T-cell (primary cell): Measurements from ENCODE around the gene FDXACB1. TPM values are rescaled to one million over a fixed set of nuclear protein-coding genes. Genes with fewer than 3 reads are reported as not detected.

ENCODE experiments used
- ATAC-seq, 4 experiments: fragments of 200-7000 bp in 3 of 4; fragments of 150-1000 bp in 1 of 4; cut with Tn5 transposase; replicated peaks in 1 of 4; 1 replicate in 3 of 4; 2 replicates in 1 of 4; pipeline ENCODE4 v1.10.0; 2021; ENCODE audit warnings: moderate library complexity in 3 of 4, mild to moderate bottlenecking in 2 of 4, moderate number of reproducible peaks in 1 of 4
- CTCF ChIA-PET, 2 donors: fragments of 300-600 bp; sonication (Branson Sonifier 250); formaldehyde crosslinking; loops; one replicate each; lab custom pipeline; 2022; ENCODE audit warnings: antibody characterized with exemption in 2 of 2; lab: Charles Lee
- POLR2A ChIA-PET, 2 donors: fragments of 300-600 bp; sonication (Branson Sonifier 250); formaldehyde crosslinking; loops; one replicate each; lab custom pipeline; 2022; ENCODE audit warnings: antibody characterized with exemption in 2 of 2; lab: Charles Lee
- DNase-seq, 35 experiments: peaks; one replicate each; pipeline versions ENCODE4 v3.0.0 to v3.0.0-alpha.2; 2013 to 2023
- H3K27ac ChIP-seq: one replicate; pipeline ENCODE4 v1.5.1; 2013; ENCODE audit warnings: low read length
- H3K27me3 ChIP-seq, 2 experiments: replicated peaks in 1 of 2; 1 replicate in 1 of 2; 2 replicates in 1 of 2; pipeline versions ENCODE4 v1.6.1 to v1.7.0; 2013; ENCODE audit warnings: low read length in 1 of 2, mixed read lengths in 1 of 2; ENCODE audit not compliant: control insufficient read depth in 2 of 2, insufficient read depth in 2 of 2; ENCODE audit errors: extremely low read depth in 1 of 2
- H3K36me3 ChIP-seq, 2 donors: 1 replicate in 1 of 2; 2 replicates in 1 of 2; pipeline versions ENCODE4 v1.6.1 to v1.7.0; 2013; ENCODE audit warnings: low read length in 1 of 2; ENCODE audit not compliant: control insufficient read depth in 2 of 2, insufficient read depth in 1 of 2; ENCODE audit errors: extremely low read depth in 1 of 2
- H3K4me1 ChIP-seq, 2 experiments: 1 replicate in 1 of 2; 2 replicates in 1 of 2; pipeline versions ENCODE4 v1.6.1 to v1.7.0; 2013; ENCODE audit warnings: low read length in 2 of 2, mixed read lengths in 1 of 2; ENCODE audit not compliant: insufficient read depth in 2 of 2, control insufficient read depth in 1 of 2; ENCODE audit errors: extremely low read depth in 1 of 2
- H3K4me3 ChIP-seq, 2 donors: 1 replicate in 1 of 2; 2 replicates in 1 of 2; pipeline versions ENCODE4 v1.5.1 to v1.7.0; 2013; ENCODE audit warnings: mild to moderate bottlenecking in 2 of 2, low read length in 1 of 2, moderate library complexity in 1 of 2; ENCODE audit not compliant: control insufficient read depth in 1 of 2; ENCODE audit errors: extremely low read depth in 1 of 2
- H3K9me3 ChIP-seq: 2 replicates; pipeline ENCODE4 v1.7.0; 2013
- H3K27ac Mint-ChIP-seq, 2 donors: one replicate each; pipeline ENCODE4 v1.8.0; 2020 to 2021; ENCODE audit warnings: mild to moderate bottlenecking in 2 of 2, mixed read lengths in 2 of 2
- H3K27me3 Mint-ChIP-seq, 2 donors: one replicate each; pipeline ENCODE4 v1.8.0; 2021 to 2022; ENCODE audit warnings: mixed read lengths in 2 of 2
- H3K36me3 Mint-ChIP-seq: one replicate; pipeline ENCODE4 v1.8.0; 2021; ENCODE audit warnings: mixed read lengths
- H3K4me1 Mint-ChIP-seq, 3 donors: one replicate each; pipeline ENCODE4 v1.8.0; 2020 to 2022; ENCODE audit warnings: mixed read lengths in 3 of 3, mild to moderate bottlenecking in 1 of 3
- H3K4me3 Mint-ChIP-seq, 3 donors: one replicate each; pipeline ENCODE4 v1.8.0; 2020 to 2022; ENCODE audit warnings: mild to moderate bottlenecking in 3 of 3, mixed read lengths in 3 of 3, moderate library complexity in 3 of 3
- H3K9me3 Mint-ChIP-seq, 3 donors: one replicate each; pipeline ENCODE4 v1.8.0; 2020 to 2022; ENCODE audit warnings: mixed read lengths in 3 of 3
- WGBS: methylation state at CpG from one replicate; pipeline ENCODE4 v1.1.5; 2013; ENCODE audit warnings: missing lambda C conversion rate; ENCODE audit not compliant: insufficient coverage; 5-methylcytosine and 5-hydroxymethylcytosine counted together
- total RNA-seq, 35 experiments: library from RNA in 6 of 35; stranded (reverse) in 6 of 35; fragments of 120-200 nt in 1 of 35; gene quantifications; one replicate each; pipeline versions ENCODE4 v1.2.1 to v1.2.4 and lab custom pipeline; 2013 to 2026

The FDXACB1 gene
- total RNA-seq, 5 donors from 2014 or later (not counting 1 experiment from before 2014, with no cell fraction given): 3.8 to 6.0 (median 4.3) TPM

DNA sequence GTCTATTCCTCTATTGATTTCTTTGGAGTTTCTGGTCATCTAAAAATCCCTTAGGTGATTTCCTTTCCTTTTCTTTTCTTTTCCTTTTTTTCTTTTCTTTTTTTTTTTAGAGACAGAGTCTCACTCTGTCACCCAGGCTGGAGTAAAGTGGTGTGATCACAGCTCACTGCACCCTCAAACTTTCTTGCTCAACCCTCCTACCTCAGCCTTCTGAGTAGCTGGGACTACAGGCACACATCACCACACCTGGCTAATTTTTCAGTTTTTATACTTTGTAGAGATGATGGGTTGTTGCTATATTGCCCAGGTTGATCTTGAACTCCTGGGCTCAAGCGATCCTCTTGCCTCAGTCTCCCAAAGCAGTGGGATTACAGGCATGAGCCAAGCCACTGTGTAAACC lies 37.8 kb upstream of the FDXACB1 start:
- Histone ChIP-seq H3K9me3 (no peaks in the 10 kb centered on the region), H3K27ac (no peak overlapping the region), H3K36me3 (no peaks in the 10 kb centered on the region), H3K4me3 (no peak overlapping the region), H3K27me3 (peaks cover 4 to 44% of the 10 kb centered on the region in 2 experiments), H3K4me1 (peaks cover 0 to 4% of the 10 kb centered on the region in 2 experiments)
- ATAC-seq: no peak
- POLR2A ChIA-PET: no interaction called here
- no peaks in the 10 kb centered on the region for H3K4me1 Mint-ChIP-seq
- 64% methylated on average over 1 of the region's 1 CpG for WGBS
- no peaks in the 10 kb centered on the region for H3K9me3 Mint-ChIP-seq
- peak overlapping the region in 1 of 2 donors; percentile 10 for H3K27ac Mint-ChIP-seq
- CTCF ChIA-PET: no interaction called here
- DNase-seq: no peak
- H3K36me3 Mint-ChIP-seq: no peaks in the 10 kb centered on the region
- peaks cover 46 to 47% of the 10 kb centered on the region in 2 donors for H3K27me3 Mint-ChIP-seq
- no peak overlapping the region for H3K4me3 Mint-ChIP-seq

DNA sequence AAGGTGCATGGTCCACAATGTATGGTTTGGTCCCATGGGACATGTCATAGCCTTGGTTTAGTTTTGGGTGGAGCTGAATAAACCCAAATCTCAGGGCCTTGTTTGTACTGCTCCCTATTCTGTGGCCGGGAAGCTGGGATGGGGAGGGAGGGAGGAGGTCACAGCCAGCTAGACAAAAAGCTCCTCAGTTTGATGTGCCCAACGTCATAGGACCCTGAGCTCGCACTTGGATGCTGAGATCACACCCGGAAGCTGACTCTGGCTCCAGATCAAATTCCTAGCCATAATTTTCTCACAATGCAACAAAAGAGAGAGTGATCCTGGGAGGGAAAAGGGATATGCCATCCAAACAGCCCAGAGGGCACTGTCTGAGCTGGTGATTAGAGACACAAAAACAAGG lies 35.0 kb upstream of the FDXACB1 start:
- Mint-ChIP-seq H3K36me3 (no peaks in the 10 kb centered on the region), H3K4me3 (no peak overlapping the region), H3K27me3 (peaks cover 53 to 60% of the 10 kb centered on the region in 2 donors), H3K9me3 (no peaks in the 10 kb centered on the region), H3K27ac (no peak overlapping the region), H3K4me1 (no peaks in the 10 kb centered on the region)
- Histone ChIP-seq H3K36me3 (no peaks in the 10 kb centered on the region), H3K4me3 (no peak overlapping the region), H3K27ac (no peak overlapping the region), H3K27me3 (peaks cover 12 to 48% of the 10 kb centered on the region in 2 experiments), H3K4me1 (peaks cover 0 to 4% of the 10 kb centered on the region in 2 experiments), H3K9me3 (no peaks in the 10 kb centered on the region)
- ChIA-PET CTCF (no interaction called here), POLR2A (no interaction called here)
- DNase-seq: no peak
- ATAC-seq: no peak
- WGBS: no CpG with 5 or more reads among the region's 4 CpGs

DNA sequence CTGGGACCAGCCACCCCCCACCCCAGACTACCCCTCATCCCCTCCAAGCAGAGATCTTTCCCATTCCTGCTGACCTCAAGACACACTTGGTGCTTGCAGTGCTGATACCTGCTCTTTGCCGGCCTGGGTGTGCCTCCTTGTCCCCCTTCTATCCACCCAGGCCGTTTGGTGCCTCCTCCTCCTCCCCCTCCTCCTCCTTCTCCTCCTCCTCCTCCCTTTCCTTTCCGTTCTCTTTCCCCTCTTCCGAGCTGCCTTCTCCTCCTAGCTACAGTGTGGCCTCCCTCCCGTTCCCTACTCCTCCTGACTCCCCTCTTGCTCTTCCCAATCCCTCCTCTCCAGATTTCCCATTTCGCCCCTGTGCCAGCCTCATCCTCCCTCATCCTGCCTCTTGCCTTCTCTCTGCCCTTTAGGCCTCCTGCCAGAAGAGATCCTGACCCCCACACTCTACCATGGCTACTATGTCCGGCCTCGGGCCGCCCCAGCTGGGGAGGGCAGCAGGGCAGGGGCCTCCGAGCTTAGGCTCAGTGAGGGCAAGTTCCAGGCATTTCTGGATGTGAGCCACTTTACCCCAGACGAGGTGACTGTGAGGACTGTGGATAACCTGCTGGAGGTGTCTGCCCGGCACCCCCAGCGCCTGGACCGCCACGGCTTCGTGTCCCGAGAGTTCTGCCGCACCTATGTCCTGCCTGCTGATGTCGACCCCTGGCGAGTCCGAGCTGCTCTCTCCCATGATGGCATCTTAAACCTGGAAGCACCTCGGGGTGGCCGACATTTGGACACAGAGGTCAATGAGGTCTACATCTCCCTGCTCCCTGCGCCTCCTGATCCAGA lies 34.3 kb upstream of the FDXACB1 start:
- H3K9me3 Mint-ChIP-seq: no peaks in the 10 kb centered on the region
- ChIA-PET CTCF (no interaction called here), POLR2A (no interaction called here)
- WGBS: 76% methylated on average over 18 of the region's 24 CpGs
- H3K36me3 ChIP-seq: no peaks in the 10 kb centered on the region
- no peak for DNase-seq
- no peak overlapping the region for H3K4me3 Mint-ChIP-seq
- peaks cover 0 to 4% of the 10 kb centered on the region in 2 experiments for H3K4me1 ChIP-seq
- ATAC-seq: no peak
- no peak overlapping the region for H3K27ac ChIP-seq
- peaks cover 52 to 64% of the 10 kb centered on the region in 2 donors for H3K27me3 Mint-ChIP-seq
- H3K9me3 ChIP-seq: no peaks in the 10 kb centered on the region
- H3K27ac Mint-ChIP-seq: no peak overlapping the region
- H3K4me3 ChIP-seq: no peak overlapping the region
- no peaks in the 10 kb centered on the region for H3K36me3 Mint-ChIP-seq
- peaks cover 12 to 44% of the 10 kb centered on the region in 2 experiments for H3K27me3 ChIP-seq
- no peaks in the 10 kb centered on the region for H3K4me1 Mint-ChIP-seq

- Mint-ChIP-seq H3K9me3 (no peaks in the 10 kb centered on the region), H3K27me3 (peaks cover 52 to 61% of the 10 kb centered on the region in 2 donors), H3K4me1 (no peaks in the 10 kb centered on the region), H3K27ac (no peak within 1 kb of the TSS), H3K4me3 (no peak within 1 kb of the TSS), H3K36me3 (no peaks in the 10 kb centered on the region)
- Histone ChIP-seq H3K4me1 (peaks cover 0 to 4% of the 10 kb centered on the region in 2 experiments), H3K9me3 (no peaks in the 10 kb centered on the region), H3K4me3 (no peak within 1 kb of the TSS), H3K27me3 (peaks cover 12 to 44% of the 10 kb centered on the region in 2 experiments), H3K36me3 (no peaks in the 10 kb centered on the region), H3K27ac (no peak within 1 kb of the TSS)
- no peak for ATAC-seq
- WGBS: 18% methylated on average over 12 of the region's 26 CpGs
- no peak for DNase-seq
- ChIA-PET CTCF (no interaction called here), POLR2A (interaction anchor here in 1 of 2 donors (0.5 to 0.6 kb wide), 2 partner anchors 17 to 21 kb away, joined by 5 to 7 read pairs; no protein-coding TSS in a partner anchor)
Measured at GRCh38 chr11:111912535-111912934, 33.6 kb upstream of the FDXACB1 start, which contains the start of gene HSPB2. TSS of gene HSPB2 (plus strand) at chr11:111912734. CDS start at chr11:111912830, 96 bp downstream.

DNA sequence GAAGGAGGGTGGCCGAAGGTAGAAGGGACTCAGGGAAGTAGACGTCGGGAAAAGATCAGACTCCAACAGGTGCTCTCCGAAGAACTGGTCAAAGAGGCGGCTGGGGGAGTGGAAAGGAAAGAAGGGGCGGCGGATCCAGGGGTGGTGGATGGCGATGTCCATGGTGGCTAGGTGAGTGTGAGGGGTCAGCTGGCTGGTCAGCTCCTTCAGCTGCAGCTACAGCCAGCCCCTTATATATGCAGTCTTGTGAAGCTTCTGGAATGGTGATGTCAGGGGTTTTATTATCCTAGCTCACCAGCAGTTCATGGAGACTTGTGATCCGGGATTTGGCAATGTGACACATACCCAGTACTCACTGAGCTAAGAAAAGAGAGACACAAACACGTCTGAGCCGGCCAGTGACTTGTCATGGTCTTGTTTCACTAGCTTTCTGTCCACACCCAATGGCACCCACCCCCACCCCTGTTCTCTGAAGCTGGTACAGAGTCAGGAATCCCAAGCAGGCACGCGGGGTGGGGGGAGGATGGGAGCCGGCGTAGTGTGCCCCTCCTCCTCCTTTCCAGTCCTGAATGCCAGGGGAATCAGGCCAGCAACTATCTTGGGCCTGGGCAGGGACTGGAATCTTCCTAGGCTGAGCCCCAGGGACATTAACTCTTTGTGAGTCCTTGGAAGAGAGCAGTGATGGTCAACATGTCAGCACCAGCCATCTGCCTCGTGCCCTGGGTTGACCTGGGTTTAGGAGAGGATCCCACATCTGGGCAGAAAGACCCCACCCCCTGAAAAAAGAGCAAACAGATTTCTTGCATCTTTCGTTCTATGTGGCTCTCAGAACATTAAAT lies 32.8 kb upstream of the FDXACB1 start, which contains the start of gene CRYAB:
TSS of gene CRYAB (minus strand) at position 208 of the 839 bp plus-strand sequence. CDS start at position 162, 46 bp downstream.
- H3K27me3 ChIP-seq: peaks cover 12 to 44% of the 10 kb centered on the region in 2 experiments
- peaks cover 46 to 60% of the 10 kb centered on the region in 2 donors for H3K27me3 Mint-ChIP-seq
- WGBS: 87% methylated on average over 8 of the region's 17 CpGs
- no peaks in the 10 kb centered on the region for H3K36me3 ChIP-seq
- no peak within 1 kb of the TSS for H3K27ac Mint-ChIP-seq
- ATAC-seq: no peak
- H3K4me3 ChIP-seq: no peak within 1 kb of the TSS
- no peaks in the 10 kb centered on the region for H3K9me3 Mint-ChIP-seq
- peaks cover 0 to 4% of the 10 kb centered on the region in 2 experiments for H3K4me1 ChIP-seq
- POLR2A ChIA-PET: interaction anchor here in 1 of 2 donors (0.5 to 0.6 kb wide), 2 partner anchors 22 to 151 kb away, joined by 5 to 7 read pairs; no protein-coding TSS in a partner anchor
- H3K4me1 Mint-ChIP-seq: no peaks in the 10 kb centered on the region
- no peak within 1 kb of the TSS for H3K27ac ChIP-seq
- no peaks in the 10 kb centered on the region for H3K9me3 ChIP-seq
- DNase-seq: no peak
- H3K4me3 Mint-ChIP-seq: no peak within 1 kb of the TSS
- CTCF ChIA-PET: no interaction called here
- no peaks in the 10 kb centered on the region for H3K36me3 Mint-ChIP-seq
